HepG2 (cell line): ENCODE measurements around the gene TRIAP1. TPM values are rescaled to one million over a fixed set of nuclear protein-coding genes. Genes with fewer than 3 reads are reported as not detected.
"Not testable (repeated sequence)": the region's sequence is repeated elsewhere in the genome, so short reads cannot be mapped to it uniquely, and the experiment has no call there.

Source experiments
- ATAC-seq: fragments of 200-7000 bp; cut with Tn5 transposase; 3 replicates; pipeline ENCODE4 v1.9.1; 2020; ENCODE audit warnings: mild to moderate bottlenecking, moderate library complexity
- BruUV-seq: library from RNA; stranded (reverse); fragments of 400-500 nt; replicated peaks from 2 replicates; lab custom pipeline; 2021; lab: Mats Ljungman, UMichigan
- CTCF ChIA-PET: fragments of 300-600 bp; formaldehyde crosslinking; extraction: SDS; loops from one replicate; lab custom pipeline; 2021; ENCODE audit warnings: low total read pairs, inconsistent platforms, low intra/inter-chr PET ratio; lab: Yijun Ruan, JAX
- POLR2A ChIA-PET: fragments of 350-600 bp; sonication (Branson Sonifier 250); formaldehyde crosslinking; loops from one replicate; lab custom pipeline; 2020; ENCODE audit warnings: antibody characterized with exemption, inconsistent platforms; lab: Yijun Ruan, JAX
- DNase-seq: peaks from one replicate; pipeline ENCODE4 v3.0.0-alpha.2; 2015; ENCODE audit warnings: low spot score
- FAIRE-seq: peaks from 3 replicates; lab custom pipeline; 2011; peaks lifted over from hg19 to GRCh38; lab: Jason Lieb, UNC
- H2AFZ ChIP-seq: one replicate; pipeline ENCODE4 v1.6.1; 2011; ENCODE audit warnings: low read length, inconsistent platforms
- H3K27ac ChIP-seq: fragments of 300-600 bp; 3 replicates; pipeline ENCODE4 v1.8.0; 2011; ENCODE audit warnings: mixed run types, mild to moderate bottlenecking, mixed read lengths, low read length, inconsistent platforms; ENCODE audit not compliant: insufficient read depth; ENCODE audit errors: extremely low read length
- H3K27me3 ChIP-seq, 2 experiments: fragments of 200-600 bp in 1 of 2; 2 replicates in 1 of 2; 3 replicates in 1 of 2; pipeline versions ENCODE4 v1.6.0 to v1.8.0; 2011; ENCODE audit warnings: low read length in 2 of 2, mild to moderate bottlenecking in 2 of 2, moderate library complexity in 2 of 2, inconsistent platforms in 1 of 2; ENCODE audit not compliant: insufficient read depth in 2 of 2, control insufficient read depth in 1 of 2
- H3K36me3 ChIP-seq, 2 experiments: fragments of 200-600 bp in 1 of 2; replicated peaks in 1 of 2; 2 replicates in 1 of 2; 3 replicates in 1 of 2; pipeline versions ENCODE4 v1.5.1 to v1.8.0; 2011; ENCODE audit warnings: low read length in 2 of 2, inconsistent platforms in 1 of 2; ENCODE audit not compliant: insufficient read depth in 2 of 2, control insufficient read depth in 1 of 2
- H3K4me1 ChIP-seq: 2 replicates; pipeline ENCODE4 v1.5.1; 2012; ENCODE audit warnings: low read length, inconsistent platforms; ENCODE audit not compliant: insufficient read depth
- H3K4me2 ChIP-seq: 2 replicates; pipeline ENCODE4 v1.6.0; 2011; ENCODE audit warnings: low read depth, low read length, inconsistent platforms
- H3K4me3 ChIP-seq, 3 experiments: fragments of 200-600 bp in 1 of 3; sonication (generic), shearing (Covaris generic) in 1 of 3; replicated peaks in 1 of 3; 2 replicates each; pipeline ENCODE4 v1.5.1; 2011 to 2016; ENCODE audit warnings: low read length in 3 of 3, inconsistent platforms in 2 of 3, low read depth in 2 of 3, mild to moderate bottlenecking in 2 of 3, control low read depth in 1 of 3, mixed read lengths in 1 of 3; ENCODE audit not compliant: insufficient read depth in 1 of 3
- H3K79me2 ChIP-seq: one replicate; pipeline ENCODE4 v1.6.1; 2011; ENCODE audit warnings: low read length, inconsistent platforms; ENCODE audit not compliant: insufficient read depth
- H3K9ac ChIP-seq: 2 replicates; pipeline ENCODE4 v1.6.0; 2011; ENCODE audit warnings: mild to moderate bottlenecking, low read depth, low read length, inconsistent platforms; ENCODE audit not compliant: insufficient read depth
- H3K9me3 ChIP-seq: 2 replicates; pipeline ENCODE4 v1.5.1; 2012; ENCODE audit warnings: mild to moderate bottlenecking, low read length
- H4K20me1 ChIP-seq: 2 replicates; pipeline ENCODE4 v1.6.0; 2011; ENCODE audit warnings: inconsistent platforms, mild to moderate bottlenecking, low read length, moderate library complexity; ENCODE audit not compliant: insufficient read depth
- CEBPG ChIP-seq: IDR thresholded peaks from 2 replicates; pipeline ENCODE4 v1.6.1; 2016
- NAIF1 ChIP-seq: sonication (generic); formaldehyde crosslinking; IDR thresholded peaks from 2 replicates; pipeline ENCODE4 v1.5.0; 2020; ENCODE audit warnings: mild to moderate bottlenecking, missing genetic modification reagents, borderline replicate concordance
- ZIK1 ChIP-seq: sonication (generic); formaldehyde crosslinking; IDR thresholded peaks from 2 replicates; pipeline ENCODE4 v1.5.0; 2020; ENCODE audit warnings: mild to moderate bottlenecking, low read depth, missing genetic modification reagents, borderline replicate concordance
- ZNF362 ChIP-seq: sonication (generic); formaldehyde crosslinking; IDR thresholded peaks from 2 replicates; pipeline ENCODE4 v1.4.0; 2020; ENCODE audit warnings: missing genetic modification reagents, mild to moderate bottlenecking, borderline replicate concordance
- ZNF616 ChIP-seq: sonication (generic); formaldehyde crosslinking; IDR thresholded peaks from 2 replicates; pipeline ENCODE4 v1.5.0; 2020; ENCODE audit warnings: low read depth, mild to moderate bottlenecking, missing genetic modification reagents
- ZNF7 ChIP-seq: IDR thresholded peaks from 2 replicates; pipeline ENCODE4 v1.6.1; 2016; ENCODE audit warnings: missing biosample characterization, missing genetic modification reagents
- ZNF770 ChIP-seq: sonication (generic); formaldehyde crosslinking; IDR thresholded peaks from 2 replicates; pipeline ENCODE4 v1.5.0; 2020; ENCODE audit warnings: mild to moderate bottlenecking, missing genetic modification reagents
- ZNF891 ChIP-seq: sonication (generic); formaldehyde crosslinking; IDR thresholded peaks from 2 replicates; pipeline ENCODE4 v1.5.0; 2020; ENCODE audit warnings: mild to moderate bottlenecking, missing genetic modification reagents
- ZSCAN21 ChIP-seq: sonication (generic); formaldehyde crosslinking; IDR thresholded peaks from 2 replicates; pipeline ENCODE4 v1.8.0; 2022; ENCODE audit warnings: mild to moderate bottlenecking, missing genetic modification reagents, moderate library complexity, borderline replicate concordance
- WGBS: methylation state at CpG from one replicate; pipeline ENCODE4 v1.1.6; 2017; ENCODE audit warnings: low lambda C conversion rate; 5-methylcytosine and 5-hydroxymethylcytosine counted together
- in situ Hi-C: cut with HindIII; loops from 2 replicates; pipeline ENCODE4 v1.10.0; 2017; ENCODE audit warnings: low pct_unique_long_range_greater_than_20kb; ENCODE audit not compliant: extremely low pct_ligation_motif_present
- intact Hi-C: fragments of 100-400 bp; cut with micrococcal nuclease; formaldehyde crosslinking; loops from one replicate; pipeline ENCODE4 v1.10.0; 2022; ENCODE audit not compliant: unreplicated experiment
- polyA plus RNA-seq, 8 experiments: library from polyadenylated mRNA; depleted of rRNA in 3 of 8; stranded (reverse) in 7 of 8; unstranded in 1 of 8; fragments of >200 nt; fragmentation: Illumina TruSeq in 4 of 8; extraction: Trizol in 4 of 8; gene quantifications; 2 replicates each; pipeline versions ENCODE4 v1.2.1 to v1.2.3, GENCODE V29; 2011 to 2016; ENCODE audit warnings: low read depth in 4 of 8, missing spikeins in 1 of 8, mixed read lengths in 1 of 8; ENCODE audit not compliant: insufficient read depth in 1 of 8
- total RNA-seq, 5 experiments: library from RNA; depleted of rRNA; stranded (reverse); fragments of >200 nt; fragmentation: Illumina TruSeq; extraction: Trizol; gene quantifications; 2 replicates each; pipeline ENCODE4 v1.2.3, GENCODE V29; 2016; ENCODE audit warnings: low read depth in 1 of 5

The TRIAP1 gene
- total and polyA plus RNA-seq, 2 of the 13 experiments (the other 11 are each of a cell fraction or from before 2014, with no cell fraction given) = 55.0 to 117 TPM

- no TSS peak for BruUV-seq
- no peak overlapping the region for H3K9ac ChIP-seq
- ChIA-PET CTCF (no interaction called here), POLR2A (interaction anchor here (0.6 to 2.7 kb wide), 4 partner anchors 9 to 151 kb away, joined by 3 to 7 read pairs (median 4); partner anchors contain the start of genes SIRT4 and SRSF9)
- 0 out of 2 replicates have a peak, but pooled peaks cover 9% of the 10 kb centered on the region for H4K20me1 ChIP-seq
- WGBS = 86% methylated on average over 3 of the region's 3 CpGs
- ATAC-seq = no peak
- intact Hi-C loops = no loop called here
- in situ Hi-C loops = no loop called here
- peaks cover 12% of the 10 kb centered on the region for H3K79me2 ChIP-seq
- no peaks in the 10 kb centered on the region for H3K27me3 ChIP-seq
- no peak overlapping the region for H2AFZ ChIP-seq
- H3K4me3 ChIP-seq = no peak overlapping the region
- no peak for TF ChIP-seq ZIK1 (CRISPR knock-in tag)
- no peak for TF ChIP-seq ZNF616 (CRISPR knock-in tag)
- no peak for TF ChIP-seq ZSCAN21
- no peak for TF ChIP-seq ZNF891 (CRISPR knock-in tag)
- no peak for TF ChIP-seq NAIF1 (CRISPR knock-in tag)
- H3K9me3 ChIP-seq = no peaks in the 10 kb centered on the region
- no peak overlapping the region for H3K27ac ChIP-seq
- FAIRE-seq = no peak
- peaks cover 14 to 44% of the 10 kb centered on the region in 2 experiments for H3K36me3 ChIP-seq
- DNase-seq = no peak
- peaks cover 2% of the 10 kb centered on the region; the same call in 1 of the 2 replicates for H3K4me1 ChIP-seq
- H3K4me2 ChIP-seq = no peak overlapping the region
Observed at GRCh38 chr12:120453060-120453750, 7.0 kb upstream of the TRIAP1 start.

- DNase-seq, H4K20me1 ChIP-seq, BruUV-seq, H3K27me3 ChIP-seq, H3K4me2 ChIP-seq, in situ Hi-C loops, CTCF ChIA-PET, H3K9ac ChIP-seq, H3K4me3 ChIP-seq, ATAC-seq, intact Hi-C loops, H3K4me1 ChIP-seq, H2AFZ ChIP-seq, FAIRE-seq, H3K27ac ChIP-seq, H3K9me3 ChIP-seq: not testable (repeated sequence)
- H3K79me2 ChIP-seq = peaks cover 19% of the 10 kb centered on the region
- 90% methylated on average over 5 of the region's 5 CpGs for WGBS
- peak; percentile 26; the same call in 1 of the 2 replicates for TF ChIP-seq ZNF362 (CRISPR knock-in tag)
- peak; percentile 63; the same call in 1 of the 2 replicates for TF ChIP-seq ZNF7 (CRISPR knock-in tag)
- TF ChIP-seq ZNF770 (CRISPR knock-in tag) = peak; percentile 92
- TF ChIP-seq CEBPG (CRISPR knock-in tag) = 0 out of 2 replicates have a peak, but pooled peaks have one; percentile 13
- H3K36me3 ChIP-seq = peaks cover 9 to 43% of the 10 kb centered on the region in 2 experiments
- POLR2A ChIA-PET = interaction anchor here (2.7 kb wide), 1 partner anchor 16 kb away, joined by 7 read pairs; the partner anchor contains the start of gene SRSF9
Observed at GRCh38 chr12:120452524-120452923, 6.3 kb upstream of the TRIAP1 start.
